Measurements from ENCODE around the gene AK5.
A peak's percentile ranks its signal among the peaks of the same experiment; 100 is the strongest.

Gene AK5

GRCh38 chr1:77355010-77355409 lies 73.2 kb downstream of the AK5 start:
- H3K4me3 ChIP-seq (replicated peaks in 1 of 2; ENCODE audit: low read depth in 2 of 2, low read length in 2 of 2) = no peak overlapping the region
- TF ChIP-seq, protein P1, sequence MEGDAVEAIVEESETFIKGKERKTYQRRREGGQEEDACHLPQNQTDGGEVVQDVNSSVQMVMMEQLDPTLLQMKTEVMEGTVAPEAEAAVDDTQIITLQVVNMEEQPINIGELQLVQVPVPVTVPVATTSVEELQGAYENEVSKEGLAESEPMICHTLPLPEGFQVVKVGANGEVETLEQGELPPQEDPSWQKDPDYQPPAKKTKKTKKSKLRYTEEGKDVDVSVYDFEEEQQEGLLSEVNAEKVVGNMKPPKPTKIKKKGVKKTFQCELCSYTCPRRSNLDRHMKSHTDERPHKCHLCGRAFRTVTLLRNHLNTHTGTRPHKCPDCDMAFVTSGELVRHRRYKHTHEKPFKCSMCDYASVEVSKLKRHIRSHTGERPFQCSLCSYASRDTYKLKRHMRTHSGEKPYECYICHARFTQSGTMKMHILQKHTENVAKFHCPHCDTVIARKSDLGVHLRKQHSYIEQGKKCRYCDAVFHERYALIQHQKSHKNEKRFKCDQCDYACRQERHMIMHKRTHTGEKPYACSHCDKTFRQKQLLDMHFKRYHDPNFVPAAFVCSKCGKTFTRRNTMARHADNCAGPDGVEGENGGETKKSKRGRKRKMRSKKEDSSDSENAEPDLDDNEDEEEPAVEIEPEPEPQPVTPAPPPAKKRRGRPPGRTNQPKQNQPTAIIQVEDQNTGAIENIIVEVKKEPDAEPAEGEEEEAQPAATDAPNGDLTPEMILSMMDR (IDR thresholded peaks at IDR 0.05; ENCODE audit: low read depth, low read length) = no peak
- DNase-seq (ENCODE audit: low read depth in 2 of 2) = peak in 1 of 2 donors; percentile 64

GRCh38 chr1:77356136-77356535 lies 74.3 kb downstream of the AK5 start:
- DNase-seq (ENCODE audit: low read depth in 2 of 2) = no peak
- TF ChIP-seq, protein P1 (IDR thresholded peaks at IDR 0.05; ENCODE audit: low read depth, low read length) = no peak
- no peak overlapping the region for H3K4me3 ChIP-seq (replicated peaks in 1 of 2; ENCODE audit: low read depth in 2 of 2, low read length in 2 of 2)

GRCh38 chr1:77360256-77360655 lies 78.4 kb downstream of the AK5 start:
- TF ChIP-seq, protein P1 (IDR thresholded peaks at IDR 0.05; ENCODE audit: low read depth, low read length) = no peak
- no peak overlapping the region for H3K4me3 ChIP-seq (replicated peaks in 1 of 2; ENCODE audit: low read depth in 2 of 2, low read length in 2 of 2)
- no peak for DNase-seq (ENCODE audit: low read depth in 2 of 2)

GRCh38 chr1:77361621-77362020 lies 79.8 kb downstream of the AK5 start:
- TF ChIP-seq, protein P1 (IDR thresholded peaks at IDR 0.05; ENCODE audit: low read depth, low read length) = no peak
- no peak for DNase-seq (ENCODE audit: low read depth in 2 of 2)
- no peak overlapping the region for H3K4me3 ChIP-seq (replicated peaks in 1 of 2; ENCODE audit: low read depth in 2 of 2, low read length in 2 of 2)

DNA sequence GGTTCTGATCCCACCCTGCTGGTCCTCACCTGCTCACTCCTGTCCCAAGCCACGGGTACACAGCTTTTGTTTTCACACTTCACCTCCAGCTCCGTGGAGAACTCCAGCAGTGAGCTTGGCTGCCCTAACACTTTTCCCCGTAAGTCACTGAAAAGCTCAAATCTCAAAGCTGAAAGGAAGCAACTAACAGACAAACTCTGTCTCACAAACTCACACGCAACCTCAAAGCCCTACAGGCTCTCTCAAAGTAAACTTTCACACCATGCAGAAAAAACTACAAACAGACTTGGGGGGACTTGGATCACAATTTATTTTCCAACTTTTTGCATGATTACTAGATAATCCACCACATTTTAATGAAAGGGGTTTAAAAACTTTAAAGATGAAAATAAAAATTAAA lies 88.3 kb downstream of the AK5 start:
- TF ChIP-seq, protein P1 (IDR thresholded peaks at IDR 0.05; ENCODE audit: low read depth, low read length) = no peak
- H3K4me3 ChIP-seq (replicated peaks in 1 of 2; ENCODE audit: low read depth in 2 of 2, low read length in 2 of 2) = no peak overlapping the region
- DNase-seq (ENCODE audit: low read depth in 2 of 2) = peak in 1 of 2 donors; percentile 33

GRCh38 chr1:77370583-77371306 lies 88.9 kb downstream of the AK5 start:
- TF ChIP-seq, protein P1 (IDR thresholded peaks at IDR 0.05; ENCODE audit: low read depth, low read length) = no peak
- DNase-seq (ENCODE audit: low read depth in 2 of 2) = peak; percentile 64 to 87

GRCh38 chr1:77371396-77371795 lies 89.6 kb downstream of the AK5 start:
- TF ChIP-seq, protein P1 (IDR thresholded peaks at IDR 0.05; ENCODE audit: low read depth, low read length) = no peak
- H3K4me3 ChIP-seq (replicated peaks in 1 of 2; ENCODE audit: low read depth in 2 of 2, low read length in 2 of 2) = no peak overlapping the region
- DNase-seq (ENCODE audit: low read depth in 2 of 2) = peak in 1 of 2 donors; percentile 22

More at GRCh38 chr1:77370583-77371306, 88.9 kb downstream of the AK5 start:
- no peak overlapping the region for H3K4me3 ChIP-seq (replicated peaks in 1 of 2; ENCODE audit: low read depth in 2 of 2, low read length in 2 of 2)
